GM18868 (cell line): Measurements from ENCODE around the gene MED20.

Source experiments
- ATAC-seq: cut with Tn5 transposase; IDR thresholded peaks from one replicate; pipeline ENCODE4 v1.9.1; 2021; ENCODE audit warnings: mild to moderate bottlenecking, moderate library complexity; ENCODE audit not compliant: unreplicated experiment

The MED20 gene

GRCh38 chr6:41914869-41915530 lies 5.9 kb downstream of the MED20 start:
- ATAC-seq, result no peak

- no peak for ATAC-seq
Measured at GRCh38 chr6:41914343-41914742, 6.6 kb downstream of the MED20 start.

GRCh38 chr6:41909727-41910126 lies 11.2 kb downstream of the MED20 start:
- no peak for ATAC-seq

GRCh38 chr6:41901882-41902519 lies 18.9 kb downstream of the MED20 start:
- no peak for ATAC-seq

- ATAC-seq, result no peak
Measured at GRCh38 chr6:41900861-41901260, 20.1 kb downstream of the MED20 start.

- no peak for ATAC-seq
Measured at GRCh38 chr6:41896281-41896680, 24.7 kb downstream of the MED20 start.

GRCh38 chr6:41895300-41896233 lies 25.4 kb downstream of the MED20 start, which contains the start of gene USP49:
Gene USP49, minus strand, starts transcription at chr6:41895375. Its CDS starts 88,392 bp downstream, at chr6:41806983.
- peak; percentile 82 for ATAC-seq

GRCh38 chr6:41894366-41895299 lies 26.3 kb downstream of the MED20 start:
- ATAC-seq, result peak; percentile 27

- no peak for ATAC-seq
Measured at GRCh38 chr6:41892921-41893564, 27.9 kb downstream of the MED20 start.

GRCh38 chr6:41887331-41887751 lies 33.6 kb downstream of the MED20 start:
- no peak for ATAC-seq

- no peak for ATAC-seq
Measured at GRCh38 chr6:41885930-41886329, 35.0 kb downstream of the MED20 start.

- ATAC-seq, result no peak
Measured at GRCh38 chr6:41884957-41885356, 36.0 kb downstream of the MED20 start.

GRCh38 chr6:41881506-41881905 lies 39.4 kb downstream of the MED20 start:
- ATAC-seq, result no peak

GRCh38 chr6:41878961-41879405 lies 42.0 kb downstream of the MED20 start:
- ATAC-seq, result no peak

- no peak for ATAC-seq
Measured at GRCh38 chr6:41878246-41878645, 42.7 kb downstream of the MED20 start.

GRCh38 chr6:41877051-41877680 lies 43.8 kb downstream of the MED20 start:
- ATAC-seq, result no peak

GRCh38 chr6:41874741-41875140 lies 46.2 kb downstream of the MED20 start:
- no peak for ATAC-seq

- no peak for ATAC-seq
Measured at GRCh38 chr6:41872147-41872546, 48.8 kb downstream of the MED20 start.

- no peak for ATAC-seq
Measured at GRCh38 chr6:41871691-41872090, 49.2 kb downstream of the MED20 start.
